Thymus (tissue), 11 donors: ENCODE results near the gene CARMIL1. TPM values are rescaled to one million over a fixed set of nuclear protein-coding genes. Genes with fewer than 3 reads are reported as not detected.

ENCODE experiments used
- DNase-seq, 9 donors: peaks; one replicate each; pipeline ENCODE4 v3.0.0-alpha.2; 2013; ENCODE audit warnings: low spot score in 9 of 9, low read depth in 6 of 9, missing footprints in 1 of 9
- H3K27ac ChIP-seq, 2 donors: one replicate each; pipeline ENCODE4 v1.5.1; 2013; ENCODE audit warnings: control low read depth in 1 of 2, low read depth in 1 of 2, low read length in 1 of 2, mild to moderate bottlenecking in 1 of 2, moderate library complexity in 1 of 2
- H3K27me3 ChIP-seq, 2 donors: one replicate each; pipeline ENCODE4 v1.5.1; 2013; ENCODE audit warnings: low read length in 1 of 2; ENCODE audit not compliant: control insufficient read depth in 2 of 2, insufficient read depth in 1 of 2
- H3K36me3 ChIP-seq, 2 donors: one replicate each; pipeline ENCODE4 v1.5.1; 2013; ENCODE audit warnings: low read length in 1 of 2, mild to moderate bottlenecking in 1 of 2, moderate library complexity in 1 of 2; ENCODE audit not compliant: control insufficient read depth in 2 of 2, insufficient read depth in 2 of 2
- H3K4me1 ChIP-seq, 2 donors: one replicate each; pipeline ENCODE4 v1.5.1; 2013; ENCODE audit warnings: low read length in 2 of 2; ENCODE audit not compliant: control insufficient read depth in 2 of 2, insufficient read depth in 2 of 2
- H3K4me3 ChIP-seq, 2 donors: one replicate each; pipeline ENCODE4 v1.5.1; 2013; ENCODE audit warnings: low read length in 2 of 2, control low read depth in 1 of 2, mild to moderate bottlenecking in 1 of 2
- H3K9me3 ChIP-seq, 2 donors: one replicate each; pipeline ENCODE4 v1.5.1; 2013; ENCODE audit warnings: low read length in 1 of 2, mild to moderate bottlenecking in 1 of 2; ENCODE audit not compliant: control insufficient read depth in 2 of 2, insufficient read depth in 1 of 2
- WGBS: extraction: QIAGEN DNeasy Blood & Tissue Kit; methylation state at CpG from one replicate; pipeline ENCODE4 v1.1.7; 2013; 5-methylcytosine and 5-hydroxymethylcytosine counted together
- polyA plus RNA-seq: library from polyadenylated mRNA; stranded (reverse); fragments of 200-250 nt; gene quantifications from one replicate; pipeline ENCODE4 v1.2.3, GENCODE V29; 2013
- total RNA-seq: library from RNA; stranded (reverse); fragments of 120-200 nt; gene quantifications from one replicate; pipeline ENCODE4 v1.2.4, GENCODE V29; 2013
- donor health status: healthy.

The CARMIL1 gene
- total and polyA plus RNA-seq, 2 donors: 17.4 to 29.9 TPM

- no peaks in the 10 kb centered on the region for H3K27me3 ChIP-seq
- H3K4me1 ChIP-seq: peaks cover 0 to 6% of the 10 kb centered on the region in 2 donors
- H3K4me3 ChIP-seq: no peak overlapping the region
- no peak for DNase-seq
- H3K36me3 ChIP-seq: peaks cover 6 to 12% of the 10 kb centered on the region in 2 donors
- H3K9me3 ChIP-seq: peaks cover 1 to 3% of the 10 kb centered on the region in 2 donors
- no peak overlapping the region for H3K27ac ChIP-seq
Observed at GRCh38 chr6:25450469-25451198, 171.5 kb downstream of the CARMIL1 start.

GRCh38 chr6:25452031-25452430 is 172.9 kb downstream of the CARMIL1 start:
- peaks cover 0 to 6% of the 10 kb centered on the region in 2 donors for H3K4me1 ChIP-seq
- H3K4me3 ChIP-seq: no peak overlapping the region
- 34% methylated on average over 3 of the region's 3 CpGs for WGBS
- H3K27me3 ChIP-seq: no peaks in the 10 kb centered on the region
- DNase-seq: no peak
- H3K27ac ChIP-seq: no peak overlapping the region
- no peaks in the 10 kb centered on the region for H3K9me3 ChIP-seq
- peaks cover 2 to 9% of the 10 kb centered on the region in 2 donors for H3K36me3 ChIP-seq

- 86% methylated on average over 2 of the region's 2 CpGs for WGBS
Observed at GRCh38 chr6:25453288-25453687, 174.1 kb downstream of the CARMIL1 start.

GRCh38 chr6:25454136-25454535 is 175.0 kb downstream of the CARMIL1 start:
- Histone ChIP-seq H3K27ac (no peak overlapping the region), H3K27me3 (no peaks in the 10 kb centered on the region), H3K9me3 (no peaks in the 10 kb centered on the region), H3K4me3 (no peak overlapping the region), H3K36me3 (peaks cover 0 to 3% of the 10 kb centered on the region in 2 donors), H3K4me1 (no peaks in the 10 kb centered on the region)
- WGBS: 98% methylated on average over 1 of the region's 1 CpG
- DNase-seq: no peak

More at GRCh38 chr6:25453288-25453687, 174.1 kb downstream of the CARMIL1 start:
- H3K4me1 ChIP-seq: peaks cover 0 to 4% of the 10 kb centered on the region in 2 donors
- H3K4me3 ChIP-seq: no peak overlapping the region
- no peak overlapping the region for H3K27ac ChIP-seq
- no peaks in the 10 kb centered on the region for H3K9me3 ChIP-seq
- H3K36me3 ChIP-seq: peaks cover 0 to 3% of the 10 kb centered on the region in 2 donors
- no peak for DNase-seq
- no peaks in the 10 kb centered on the region for H3K27me3 ChIP-seq

- Histone ChIP-seq H3K9me3 (no peaks in the 10 kb centered on the region), H3K36me3 (peaks cover 3 to 8% of the 10 kb centered on the region in 2 donors), H3K27me3 (no peaks in the 10 kb centered on the region), H3K27ac (no peak overlapping the region), H3K4me3 (no peak overlapping the region), H3K4me1 (no peaks in the 10 kb centered on the region)
- DNase-seq: no peak
- WGBS: 64% methylated on average over 3 of the region's 3 CpGs
Observed at GRCh38 chr6:25456249-25457040, 177.3 kb downstream of the CARMIL1 start.

- no peak for DNase-seq
- WGBS: 96% methylated on average over 3 of the region's 3 CpGs
- H3K27ac ChIP-seq: no peak overlapping the region
- no peaks in the 10 kb centered on the region for H3K4me1 ChIP-seq
- no peak overlapping the region for H3K4me3 ChIP-seq
- H3K27me3 ChIP-seq: no peaks in the 10 kb centered on the region
- no peaks in the 10 kb centered on the region for H3K9me3 ChIP-seq
- peaks cover 0 to 8% of the 10 kb centered on the region in 2 donors for H3K36me3 ChIP-seq
Observed at GRCh38 chr6:25457516-25457915, 178.3 kb downstream of the CARMIL1 start.

GRCh38 chr6:25458485-25458884 is 179.3 kb downstream of the CARMIL1 start:
- WGBS: 94% methylated on average over 2 of the region's 2 CpGs
- DNase-seq: no peak
- Histone ChIP-seq H3K4me1 (no peaks in the 10 kb centered on the region), H3K36me3 (peaks cover 0 to 10% of the 10 kb centered on the region in 2 donors), H3K27ac (no peak overlapping the region), H3K9me3 (no peaks in the 10 kb centered on the region), H3K4me3 (no peak overlapping the region), H3K27me3 (no peaks in the 10 kb centered on the region)

- Histone ChIP-seq H3K27me3 (no peaks in the 10 kb centered on the region), H3K4me1 (no peaks in the 10 kb centered on the region), H3K4me3 (no peak overlapping the region), H3K27ac (no peak overlapping the region), H3K9me3 (no peaks in the 10 kb centered on the region), H3K36me3 (peaks cover 0 to 10% of the 10 kb centered on the region in 2 donors)
- WGBS: 98% methylated on average over 7 of the region's 7 CpGs
- DNase-seq: no peak
Observed at GRCh38 chr6:25462235-25462897, 183.2 kb downstream of the CARMIL1 start.

GRCh38 chr6:25463441-25463840 is 184.3 kb downstream of the CARMIL1 start:
- Histone ChIP-seq H3K4me3 (no peak overlapping the region), H3K36me3 (peaks cover 0 to 10% of the 10 kb centered on the region in 2 donors), H3K4me1 (no peaks in the 10 kb centered on the region), H3K9me3 (no peaks in the 10 kb centered on the region), H3K27me3 (no peaks in the 10 kb centered on the region), H3K27ac (no peak overlapping the region)
- 98% methylated on average over 4 of the region's 4 CpGs for WGBS
- no peak for DNase-seq
